ENCODE results near the gene SUMF1.

GRCh38 chr3:4497005-4497692 is 30.1 kb upstream of the SUMF1 start:
- TF ChIP-seq TAF1 (IDR thresholded peaks at IDR 0.05; ENCODE audit: borderline replicate concordance, low read depth, low read length) (no peak), POLR2AphosphoS5 (IDR thresholded peaks at IDR 0.05; ENCODE audit: low read depth, low read length) (no peak), POLR2A (IDR thresholded peaks at IDR 0.05; ENCODE audit: low read depth, low read length) (no peak)
